GM19043 (cell line): Measurements from ENCODE around the gene FRMD3.

Source experiments
- ATAC-seq: cut with Tn5 transposase; IDR thresholded peaks from one replicate; pipeline ENCODE4 v1.9.1; 2021; ENCODE audit warnings: low read depth; ENCODE audit not compliant: unreplicated experiment

The FRMD3 gene

GRCh38 chr9:83346655-83347420 lies 191.4 kb downstream of the FRMD3 start:
- ATAC-seq = no peak

DNA sequence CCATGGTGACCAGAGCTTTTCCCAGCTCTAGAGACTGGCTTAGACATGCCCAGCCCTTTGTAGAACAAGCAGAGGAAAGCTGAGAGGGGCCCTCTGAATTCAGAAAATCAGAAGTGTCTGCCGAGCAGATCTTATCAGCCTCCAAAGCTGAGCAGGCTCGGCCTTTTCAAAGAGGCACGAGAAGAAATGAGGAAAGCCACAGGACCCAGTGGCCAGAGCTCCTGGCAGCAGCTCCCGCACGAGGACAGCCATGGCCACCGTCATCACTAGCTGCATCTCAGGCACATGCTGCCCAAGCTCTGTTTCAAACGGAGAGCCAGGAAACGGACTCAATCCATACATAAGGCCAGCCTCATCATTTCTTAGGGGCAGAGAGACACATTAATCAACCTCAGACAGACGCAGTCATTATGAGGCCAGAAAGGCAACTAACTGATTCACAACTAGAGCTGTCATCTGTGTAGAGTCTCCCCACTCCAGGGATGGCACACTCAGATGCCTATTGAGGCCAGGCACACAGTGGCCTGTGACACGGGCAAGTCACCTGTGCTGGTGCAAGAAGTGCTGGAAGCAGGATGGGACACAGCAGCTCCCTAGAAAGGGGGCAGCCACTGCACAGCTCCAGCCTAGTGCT lies 194.7 kb downstream of the FRMD3 start:
- ATAC-seq = no peak

- no peak for ATAC-seq
Measured at GRCh38 chr9:83342731-83343130, 195.5 kb downstream of the FRMD3 start.

GRCh38 chr9:83342006-83342405 lies 196.2 kb downstream of the FRMD3 start:
- no peak for ATAC-seq

- ATAC-seq = no peak
Measured at GRCh38 chr9:83340451-83340850, 197.8 kb downstream of the FRMD3 start.

DNA sequence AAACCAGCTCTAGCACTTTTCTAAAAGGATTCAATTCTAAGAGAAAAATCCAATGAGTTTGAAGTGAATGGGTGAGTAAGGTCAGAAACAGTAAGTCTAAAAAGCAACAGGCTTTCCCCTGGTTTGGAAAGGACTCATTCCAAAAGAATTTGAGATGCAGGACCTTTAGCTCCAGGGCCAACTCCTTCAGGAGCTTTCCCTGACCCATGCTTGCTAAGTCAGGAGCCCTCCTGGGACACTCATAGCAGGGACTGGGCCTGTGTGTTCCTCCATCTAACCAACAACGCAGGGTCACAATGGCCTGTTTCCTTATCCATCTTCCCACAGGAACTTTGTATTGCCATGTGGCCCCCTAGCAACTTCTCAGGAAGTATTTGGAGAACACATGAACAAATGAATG lies 198.8 kb downstream of the FRMD3 start:
- ATAC-seq = no peak

- ATAC-seq = no peak
Measured at GRCh38 chr9:83336706-83337105, 201.5 kb downstream of the FRMD3 start.

GRCh38 chr9:83334320-83334719 lies 203.9 kb downstream of the FRMD3 start:
- ATAC-seq = peak; percentile 53

DNA sequence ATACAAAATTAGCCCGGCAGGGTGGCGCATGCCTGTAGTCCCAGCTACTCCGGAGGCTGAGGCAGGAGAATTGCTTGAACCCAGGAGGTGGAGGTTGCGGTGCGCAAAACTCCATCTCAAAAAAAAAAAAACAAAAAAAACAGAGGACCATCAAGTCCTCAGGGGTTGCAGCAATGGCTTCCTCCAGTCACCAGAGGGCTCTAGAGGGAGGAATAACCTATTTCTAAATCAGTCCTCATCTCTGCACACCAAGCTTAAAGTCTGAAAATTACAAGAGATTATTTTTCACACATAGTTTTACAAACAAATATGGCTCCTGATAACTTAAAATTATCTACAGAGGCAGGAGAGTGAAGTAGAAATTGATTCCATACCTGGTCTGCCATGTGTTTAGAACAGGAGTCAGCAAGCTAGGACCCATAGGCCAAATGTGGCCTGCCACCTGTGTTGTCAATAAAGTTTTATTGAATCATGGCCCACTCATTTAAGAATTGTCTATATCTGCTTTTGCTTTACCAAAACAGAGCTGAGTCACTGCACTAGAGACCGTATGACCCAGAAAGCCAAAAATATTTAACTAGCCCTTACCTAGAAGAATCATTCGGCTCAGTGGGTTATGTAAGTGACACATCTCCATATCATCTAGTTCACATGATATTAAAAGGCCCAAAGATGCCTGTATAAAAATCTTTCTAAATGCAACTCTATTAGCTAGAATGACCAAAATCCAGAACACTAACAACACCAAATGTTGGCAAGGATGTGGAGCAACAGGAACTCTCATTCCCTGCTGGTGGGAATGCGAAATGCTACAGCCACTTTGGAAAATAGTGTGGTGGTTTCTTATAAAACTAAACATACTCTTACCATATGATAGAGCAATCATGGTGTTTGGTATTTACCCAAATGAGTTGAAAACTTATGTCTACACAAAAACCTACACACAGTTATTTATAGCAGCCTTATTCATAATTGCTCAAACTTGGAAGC lies 207.7 kb downstream of the FRMD3 start:
- ATAC-seq = no peak

- no peak for ATAC-seq
Measured at GRCh38 chr9:83327750-83328622, 210.2 kb downstream of the FRMD3 start.

GRCh38 chr9:83327323-83327722 lies 210.9 kb downstream of the FRMD3 start:
- no peak for ATAC-seq

DNA sequence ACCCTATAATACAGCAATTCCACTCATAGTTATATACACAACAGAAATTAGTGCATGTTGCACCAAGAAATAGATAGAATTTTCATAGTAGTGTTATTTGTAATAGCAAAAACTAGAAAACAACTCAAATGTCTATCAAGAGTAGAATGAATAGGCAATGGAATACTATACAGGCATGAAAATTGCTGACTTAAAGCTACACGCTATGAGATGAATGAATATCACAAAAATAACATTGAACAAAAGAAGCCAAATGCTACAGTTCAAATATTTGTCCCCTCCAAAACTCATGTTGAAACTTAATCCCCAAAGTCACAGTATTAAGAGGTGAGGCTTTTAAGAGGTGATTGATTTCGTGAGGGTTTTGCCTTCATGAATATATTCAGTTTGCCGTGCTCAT lies 215.1 kb downstream of the FRMD3 start:
- ATAC-seq = no peak

DNA sequence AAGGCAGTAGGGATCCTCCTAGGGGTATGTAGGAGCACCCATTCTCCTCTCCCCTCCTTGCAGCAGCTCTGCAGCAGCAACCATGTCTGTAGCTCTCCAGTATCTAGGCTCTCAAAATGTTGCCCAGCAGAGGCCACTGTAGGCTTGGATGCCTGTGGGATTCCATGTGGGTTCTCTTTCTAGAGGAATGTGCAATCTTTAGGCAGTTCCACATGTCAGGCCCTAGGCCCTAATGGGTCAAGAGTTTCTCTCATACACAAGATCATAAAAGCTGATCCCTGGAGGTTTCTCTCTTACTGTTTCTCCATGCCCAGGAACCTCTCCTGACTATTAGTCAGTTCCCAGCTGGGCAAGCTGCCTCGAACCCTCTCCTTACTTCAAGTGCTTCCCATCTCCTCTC lies 215.8 kb downstream of the FRMD3 start:
- ATAC-seq = no peak

- no peak for ATAC-seq
Measured at GRCh38 chr9:83317244-83317643, 221.0 kb downstream of the FRMD3 start.

GRCh38 chr9:83315649-83316048 lies 222.6 kb downstream of the FRMD3 start:
- no peak for ATAC-seq

- no peak for ATAC-seq
Measured at GRCh38 chr9:83313781-83314180, 224.4 kb downstream of the FRMD3 start.

- ATAC-seq = no peak
Measured at GRCh38 chr9:83312537-83312936, 225.7 kb downstream of the FRMD3 start.

DNA sequence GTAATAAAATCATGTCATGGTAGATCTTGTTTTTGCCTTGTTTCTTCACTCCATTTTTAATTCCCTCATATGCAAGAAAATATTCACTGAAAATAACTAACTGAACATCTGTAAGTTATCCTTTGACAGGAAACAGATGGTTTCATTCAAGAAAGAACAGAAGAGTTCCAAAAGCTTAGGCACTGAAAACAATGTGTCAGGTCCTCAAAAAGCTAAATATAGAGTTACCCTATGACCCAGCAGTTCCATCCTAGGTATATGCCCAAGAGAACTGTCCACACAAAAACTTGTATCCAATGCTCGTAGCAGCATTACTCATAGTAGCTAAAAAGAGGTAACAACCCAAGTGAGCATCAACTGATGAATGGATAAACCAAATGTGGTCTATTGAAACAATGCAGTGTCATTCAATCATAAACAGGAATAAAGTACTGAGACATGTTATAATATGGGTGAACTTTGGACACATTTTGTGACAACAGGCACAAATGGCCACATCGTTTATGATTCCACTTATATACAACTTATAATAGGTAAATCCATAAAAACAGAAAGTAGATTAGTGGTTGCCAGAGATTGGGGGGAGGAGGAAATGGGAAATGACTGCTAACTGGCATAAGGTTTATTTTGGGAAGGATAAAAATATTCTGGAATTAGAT lies 231.0 kb downstream of the FRMD3 start:
- ATAC-seq = no peak

DNA sequence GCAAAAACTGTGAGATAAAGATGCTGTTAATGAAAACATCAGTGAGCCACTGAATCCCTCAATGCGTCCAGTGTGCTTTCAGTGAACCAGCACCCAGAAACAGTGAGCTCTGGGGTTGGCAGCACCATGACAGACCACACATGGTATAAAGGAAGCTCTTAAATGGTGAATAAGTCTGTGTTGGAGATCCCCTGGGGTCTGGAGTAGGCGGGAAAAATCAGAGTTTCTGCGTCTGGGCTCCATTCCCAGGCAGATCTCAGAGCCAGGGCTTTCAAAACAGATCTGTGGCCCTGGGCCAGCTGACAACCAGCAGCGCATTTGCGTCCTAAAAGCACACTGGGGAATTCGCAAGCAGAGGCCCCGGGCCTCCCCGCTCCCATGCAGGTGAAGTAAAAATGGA lies 233.5 kb downstream of the FRMD3 start:
- ATAC-seq = no peak

DNA sequence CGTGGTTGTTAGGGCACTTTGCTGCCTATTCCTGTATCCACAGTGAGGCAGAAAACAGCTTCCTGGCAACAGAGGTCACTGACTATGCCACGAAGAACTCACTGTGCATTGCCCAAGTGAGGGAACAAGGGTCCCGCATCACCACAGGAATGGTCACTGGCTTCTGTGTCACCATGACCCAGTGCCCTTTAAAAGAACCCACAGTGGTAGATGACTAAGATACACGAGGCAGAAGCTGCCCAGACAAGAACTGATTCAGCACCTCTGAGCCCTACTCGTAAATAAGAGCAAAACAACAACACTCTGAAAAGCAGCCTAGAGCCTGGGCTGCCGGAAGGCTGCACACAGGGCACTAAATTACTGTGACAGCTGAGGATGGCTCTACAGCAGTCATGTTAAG lies 238.6 kb downstream of the FRMD3 start:
- no peak for ATAC-seq
